COLO668 (cell line): ENCODE measurements around the gene RFX3.
A peak's percentile ranks its signal among the peaks of the same experiment; 100 is the strongest.

ENCODE experiments used
- DNase-seq: peaks from one replicate; lab custom pipeline; 2025; ENCODE audit not compliant: unreplicated experiment; lab: John Stamatoyannopoulos, UW

RFX3 gene

DNA sequence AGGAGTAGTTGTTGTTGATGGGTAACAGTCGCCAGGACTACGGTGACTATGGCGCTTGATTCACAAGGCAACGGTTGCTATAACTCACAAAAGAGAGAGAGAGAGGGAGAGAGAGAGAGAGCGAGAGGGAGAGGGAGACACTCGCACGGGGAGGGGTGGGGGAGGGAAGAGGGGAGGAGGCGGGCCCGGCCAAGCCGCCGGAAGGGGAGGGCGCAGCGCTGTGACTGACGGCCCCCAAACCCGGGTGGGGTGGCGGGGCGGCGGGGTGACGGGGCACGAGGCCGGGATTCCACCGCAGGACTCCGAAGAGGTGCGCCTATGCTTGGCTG is at the start of gene RFX3:
Gene RFX3, minus strand, starts transcription at position 166 of the 329 bp plus-strand sequence. CDS start 130,413 bp downstream, outside the sequence.
- peak; percentile 93 for DNase-seq

DNA sequence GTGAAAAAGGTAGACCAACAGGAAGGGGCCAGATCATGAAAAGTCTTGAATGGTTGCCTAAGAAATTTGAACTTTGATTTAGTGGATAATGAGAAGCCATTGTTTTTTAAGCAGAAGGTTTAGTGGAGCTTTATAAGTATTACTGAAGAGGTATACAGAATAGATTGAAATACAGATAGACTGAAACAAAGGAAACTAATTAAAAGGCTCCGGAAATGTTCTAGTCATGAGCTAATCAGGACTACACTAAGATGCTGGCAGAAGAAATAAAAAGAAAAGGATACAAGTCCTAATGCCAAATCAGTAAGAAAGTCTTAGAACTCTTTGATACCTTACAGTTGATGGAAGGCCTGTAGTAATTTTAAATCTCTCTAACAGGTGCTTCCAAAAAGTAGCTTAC is 45.7 kb upstream of the RFX3 start:
- no peak for DNase-seq

DNA sequence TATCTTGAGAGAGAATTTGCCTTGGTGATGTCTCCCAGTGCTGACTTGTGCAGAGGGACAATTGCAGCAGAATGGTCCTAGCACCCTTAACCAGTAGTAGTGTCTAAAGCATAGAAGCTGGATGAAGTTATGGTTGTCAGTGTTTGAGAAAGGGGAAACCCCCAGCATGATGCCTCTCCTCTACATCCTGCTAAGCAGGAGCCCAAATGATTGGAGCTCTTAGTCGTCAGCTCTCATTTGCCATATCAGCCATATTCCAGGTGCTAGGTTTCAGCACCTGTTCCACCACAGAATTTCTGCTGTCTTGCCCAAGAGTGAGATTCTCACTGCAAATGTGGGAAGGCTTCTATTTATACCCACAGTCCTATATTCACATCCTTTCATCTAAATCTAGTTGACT is 43.7 kb upstream of the RFX3 start:
- DNase-seq: no peak

DNA sequence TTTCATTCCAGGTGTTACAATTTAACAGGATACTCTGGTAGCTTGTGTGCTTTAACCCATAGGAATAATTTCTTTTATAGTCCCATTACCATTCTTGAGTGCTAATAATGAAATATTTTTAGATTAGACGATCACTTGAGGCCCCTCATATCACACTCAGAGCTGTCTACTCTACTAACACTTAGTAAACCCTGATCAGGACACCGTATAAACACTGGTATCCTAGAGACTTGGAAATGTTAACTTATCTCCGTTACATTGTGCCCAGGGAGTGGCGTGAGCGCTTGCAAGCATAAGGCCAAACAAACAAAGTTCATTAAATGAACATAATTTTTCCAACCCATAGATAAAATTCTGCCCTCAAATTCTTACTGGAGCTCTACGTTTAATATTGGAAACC is 42.2 kb upstream of the RFX3 start:
- no peak for DNase-seq

DNA sequence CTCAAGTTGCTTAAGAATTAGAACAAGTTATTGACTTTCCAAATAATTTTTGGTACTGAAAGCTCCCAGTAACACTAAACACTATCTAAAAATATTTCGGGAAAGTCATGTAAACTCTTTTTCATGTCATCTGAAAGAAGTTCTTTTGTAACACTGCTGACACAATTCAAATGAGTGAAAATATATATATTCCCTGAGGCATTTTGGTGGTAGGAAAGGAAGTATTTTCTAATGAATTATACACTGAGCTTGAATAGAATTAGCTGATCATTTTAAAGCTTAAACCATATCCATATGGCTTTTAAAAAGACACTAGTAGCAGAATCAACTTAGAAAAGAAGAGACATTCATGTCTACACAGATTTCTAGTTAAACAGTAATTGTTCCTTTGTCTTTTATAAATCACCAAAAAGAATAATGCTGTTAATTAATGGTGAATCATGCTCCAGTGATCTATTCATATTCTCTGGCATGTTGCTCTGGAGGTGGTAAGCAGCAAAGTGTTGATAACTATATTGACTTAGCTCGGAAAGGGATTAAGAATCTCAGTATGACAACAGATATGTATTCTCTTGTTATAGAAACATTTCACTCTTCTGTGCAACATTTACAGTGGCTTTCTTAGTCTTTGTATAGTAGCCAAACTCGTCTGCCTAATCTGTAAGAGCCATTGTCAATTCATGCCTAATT is 27.4 kb upstream of the RFX3 start:
- DNase-seq: no peak

DNA sequence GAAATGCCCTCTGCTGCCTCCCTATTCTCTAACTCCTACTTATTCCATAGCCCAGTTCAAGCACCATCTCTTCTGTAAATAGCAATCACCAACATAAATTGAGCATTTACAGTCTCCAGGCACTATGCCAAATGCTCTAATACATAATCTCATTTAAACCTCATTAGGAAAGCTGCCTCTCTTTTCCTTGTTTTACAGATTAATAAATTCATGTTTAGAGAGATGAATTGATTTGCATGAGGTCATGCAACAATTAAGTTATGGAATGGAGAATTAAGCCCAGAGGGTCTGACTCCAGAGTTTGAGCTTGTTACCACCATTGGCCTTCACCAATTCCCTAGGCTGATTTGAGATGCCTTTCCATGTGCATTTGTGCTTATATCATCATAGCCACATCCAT is 23.4 kb upstream of the RFX3 start:
- DNase-seq: no peak

DNA sequence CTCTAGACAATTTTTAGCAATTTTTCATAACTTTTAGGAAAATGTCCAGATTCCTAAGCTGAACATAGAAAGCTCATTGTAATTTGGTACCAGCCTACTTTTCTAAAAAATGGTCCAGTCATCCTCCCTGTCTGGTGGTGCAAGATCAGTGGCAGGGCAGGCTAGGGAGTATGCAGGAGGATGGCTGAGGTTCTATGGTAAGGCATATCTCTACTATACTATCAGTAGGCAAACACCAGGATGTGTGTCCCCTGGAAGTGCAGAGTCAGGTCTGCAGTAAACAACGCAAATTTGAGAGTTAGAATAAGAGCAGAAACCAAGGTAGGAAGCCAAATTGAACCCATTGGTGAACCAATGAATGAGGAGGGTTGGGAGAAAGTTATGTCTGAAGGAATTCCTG is 22.8 kb upstream of the RFX3 start:
- no peak for DNase-seq

DNA sequence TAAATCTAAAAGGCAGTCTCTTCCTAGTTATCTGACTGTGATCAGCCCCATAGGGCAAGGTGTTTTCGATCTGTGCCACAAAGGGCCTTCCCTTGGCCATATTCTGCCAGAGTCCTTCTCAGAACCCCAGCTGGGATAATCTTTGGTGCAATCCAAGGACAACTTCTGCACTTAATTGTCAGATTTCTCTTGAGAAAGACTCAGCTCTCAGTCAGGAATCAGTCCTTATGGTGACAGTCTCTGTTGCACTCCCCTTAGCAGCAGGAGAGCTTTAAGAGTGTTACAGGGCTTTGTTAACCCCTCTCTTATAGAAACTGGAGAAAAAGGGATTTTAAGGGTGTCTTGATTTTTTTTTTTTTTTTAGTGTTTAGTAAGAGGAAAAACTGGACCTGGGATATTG is 15.4 kb upstream of the RFX3 start:
- no peak for DNase-seq

DNA sequence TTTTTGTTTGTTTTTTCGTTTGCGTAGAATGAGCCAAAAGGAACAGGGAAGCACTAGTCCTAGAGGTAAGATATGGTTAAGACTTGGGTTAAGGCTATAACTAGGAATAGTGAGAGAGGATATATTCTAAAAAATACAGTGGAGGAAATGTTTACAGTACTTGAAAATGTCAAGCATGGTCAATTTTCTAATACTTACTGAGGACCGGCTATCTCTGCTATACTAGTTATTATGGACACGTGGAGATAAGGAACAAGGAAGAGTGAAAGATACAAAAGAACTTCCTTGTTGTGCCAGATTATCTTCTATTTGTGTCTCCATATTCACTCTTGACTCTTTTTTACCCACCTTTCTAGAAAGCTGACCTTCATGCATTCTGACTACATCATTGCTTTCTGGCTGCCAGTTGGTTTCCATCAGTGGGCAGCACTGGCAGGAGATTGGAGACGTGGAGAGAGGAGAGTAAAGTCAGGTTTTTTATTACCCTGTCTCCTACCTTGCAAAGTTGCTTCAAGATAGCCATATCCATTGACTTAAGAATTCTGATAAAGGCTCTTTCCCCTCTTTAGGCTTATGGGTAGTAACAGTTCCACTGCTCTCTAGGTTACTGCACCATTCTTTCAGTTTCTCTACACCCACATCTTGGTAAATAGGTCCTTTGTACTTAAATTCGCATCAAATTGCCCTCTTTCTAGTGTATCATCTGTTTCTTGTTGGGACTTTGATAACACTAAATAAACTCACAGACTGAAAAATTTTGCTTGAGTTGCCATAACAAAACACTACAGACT is 9.0 kb upstream of the RFX3 start:
- DNase-seq: no peak

DNA sequence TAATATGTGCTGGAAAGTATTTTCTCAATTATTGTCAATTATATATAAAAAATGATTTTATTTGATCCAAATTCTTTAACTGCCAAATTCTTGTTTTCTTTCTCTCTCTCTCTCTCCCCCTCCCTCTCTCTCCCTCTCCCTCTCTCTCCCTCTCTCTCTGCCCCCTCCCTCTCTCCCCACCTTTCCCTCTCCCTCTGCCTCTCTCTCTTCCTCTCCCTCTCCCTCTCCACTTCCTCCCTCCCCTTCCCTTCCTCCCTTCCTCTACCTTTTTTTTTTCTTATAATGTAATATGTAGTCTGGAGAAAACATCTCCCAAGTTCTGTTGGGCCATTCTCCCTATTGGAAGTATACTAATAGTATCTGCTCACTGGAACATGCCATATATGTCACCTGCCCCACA is 6.4 kb upstream of the RFX3 start:
- DNase-seq: no peak

DNA sequence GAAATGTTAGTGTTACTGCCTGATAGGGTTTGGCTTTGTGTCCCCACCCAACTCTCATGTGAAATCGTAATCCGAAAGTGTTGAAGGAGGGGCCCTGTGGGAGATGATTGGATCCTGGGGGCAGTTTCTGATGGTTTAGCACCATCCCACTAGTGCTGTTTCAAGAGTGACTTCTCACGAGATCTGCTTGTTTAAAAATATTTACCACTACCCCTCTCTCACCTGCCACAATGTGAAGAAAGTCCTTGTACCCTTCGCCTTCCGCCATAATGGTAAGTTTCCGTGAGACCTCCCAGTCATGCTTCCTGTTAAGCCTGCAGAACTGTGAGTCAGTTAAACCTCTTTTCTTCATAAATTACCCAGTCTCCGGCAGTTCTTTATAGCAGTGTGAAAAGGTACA is 2.6 kb upstream of the RFX3 start:
- no peak for DNase-seq

DNA sequence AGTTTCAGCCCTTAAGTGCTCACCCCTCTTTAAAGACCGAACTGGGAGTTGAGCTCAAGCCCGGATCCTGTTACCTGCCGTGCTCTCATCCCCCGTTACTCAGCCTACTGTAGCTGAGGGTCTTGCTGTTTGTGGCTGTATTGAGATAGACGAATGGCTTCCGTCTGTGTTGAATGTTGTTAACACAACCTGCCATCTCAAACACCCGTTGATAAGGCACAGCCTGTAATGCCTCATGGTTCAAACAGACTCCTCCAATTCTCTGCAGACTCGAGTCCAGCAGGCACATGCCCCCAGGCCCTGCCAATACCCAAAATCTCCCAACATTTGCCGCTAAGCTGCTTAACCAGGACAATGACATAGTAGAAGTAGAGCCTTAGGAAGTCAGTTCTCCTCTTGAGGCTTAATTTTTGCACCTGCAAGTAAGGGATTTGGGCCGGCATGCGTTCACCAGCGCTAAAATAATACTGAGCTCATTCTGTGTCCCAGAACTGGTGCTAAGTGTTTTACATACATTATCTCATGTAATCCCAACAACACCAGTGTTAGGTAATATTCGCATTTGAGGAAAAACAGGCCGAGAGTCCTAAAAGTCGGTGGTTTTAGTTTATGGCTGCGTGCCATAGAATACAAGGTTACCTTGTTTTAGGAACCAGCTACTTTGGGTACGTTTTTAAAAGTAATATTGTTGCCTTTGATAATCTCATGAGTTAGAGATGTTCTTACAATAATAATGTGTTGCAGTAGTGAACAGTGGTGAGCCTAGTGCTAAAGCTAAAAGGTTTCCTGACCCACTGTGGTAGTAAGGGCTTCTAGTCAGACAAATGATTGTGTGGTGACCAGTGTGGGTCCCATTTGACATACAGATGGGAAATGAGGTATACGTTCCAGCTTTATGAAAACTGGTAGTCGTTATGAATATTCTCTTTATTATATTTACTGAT is 1.5 kb upstream of the RFX3 start:
- DNase-seq: peak; percentile 53

DNA sequence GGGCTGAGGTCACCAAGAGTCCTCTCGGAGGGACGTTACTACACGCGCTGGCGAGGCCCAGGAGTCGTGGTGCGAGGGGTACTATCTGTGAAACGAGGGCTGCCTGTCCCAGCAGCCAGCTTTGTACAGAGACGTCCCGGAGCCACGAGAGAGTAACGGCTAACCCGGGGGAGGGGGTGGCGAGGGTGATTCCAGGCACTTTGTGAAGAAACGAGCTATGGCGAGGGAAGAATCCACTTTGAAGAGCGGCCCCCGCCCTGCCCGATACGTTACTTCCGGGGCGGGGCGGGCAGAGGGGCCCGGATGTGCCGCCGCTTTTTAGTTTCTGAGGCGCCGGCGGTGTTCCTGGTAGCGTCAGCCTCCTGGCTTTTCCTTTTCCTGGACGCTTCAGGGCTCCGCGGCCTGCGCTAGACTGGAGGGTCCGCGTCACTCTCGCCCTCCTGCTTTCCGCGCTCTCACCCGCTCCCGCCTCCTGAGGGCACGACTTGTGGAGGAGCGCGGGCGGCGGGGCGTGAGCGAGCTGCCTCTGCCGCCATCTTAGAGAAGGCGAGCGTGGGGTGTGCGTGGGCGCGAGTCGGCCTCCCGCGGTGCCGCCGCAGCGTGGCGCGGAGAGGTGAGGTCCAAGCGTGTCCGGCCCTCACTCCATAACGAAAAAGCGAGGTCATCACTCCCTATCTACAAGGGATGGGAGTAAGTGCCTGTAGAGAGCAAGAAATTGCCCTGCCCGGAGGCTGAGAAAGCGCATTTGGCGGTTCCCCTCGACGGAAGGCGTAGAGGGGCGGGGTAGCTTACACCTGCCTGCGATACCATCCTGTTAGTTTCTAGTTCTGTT is 580 bp upstream of the RFX3 start:
- DNase-seq: peak; percentile 90

DNA sequence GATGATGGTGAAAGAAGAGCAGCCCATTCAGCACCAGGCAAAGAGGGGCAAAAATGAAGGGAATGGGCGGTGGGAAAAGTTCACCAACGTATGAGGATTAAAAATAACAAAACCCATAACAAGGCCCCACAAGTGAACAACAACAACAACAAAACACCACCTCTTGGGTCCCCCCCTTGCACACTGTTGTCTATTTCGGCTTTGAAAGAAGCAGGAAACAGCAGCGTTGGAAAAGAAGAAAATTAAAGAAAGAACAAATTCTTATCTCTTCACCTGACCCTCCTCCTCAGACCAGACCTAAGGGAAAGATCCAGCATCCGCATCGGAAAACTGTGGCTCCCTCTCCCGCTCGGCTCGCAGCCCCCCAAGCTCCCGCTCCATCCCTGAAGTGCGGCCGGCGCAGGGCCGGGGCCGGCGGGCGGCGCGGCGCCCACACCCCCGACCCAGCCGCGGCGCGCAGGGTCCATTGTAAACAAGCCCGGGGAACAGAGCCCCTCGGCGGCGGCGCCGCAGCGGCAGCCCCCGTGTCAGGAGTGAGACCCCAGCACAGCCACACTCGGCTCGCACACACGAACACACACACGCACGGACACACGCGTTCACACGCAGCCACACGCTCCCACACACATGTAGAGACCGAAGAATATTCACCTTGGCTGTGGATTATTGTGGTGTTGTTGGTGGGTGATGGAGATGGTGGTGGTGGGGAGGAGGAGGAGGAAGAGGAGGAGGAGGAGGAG is 535 bp downstream of the RFX3 start:
- DNase-seq: peak; percentile 64

DNA sequence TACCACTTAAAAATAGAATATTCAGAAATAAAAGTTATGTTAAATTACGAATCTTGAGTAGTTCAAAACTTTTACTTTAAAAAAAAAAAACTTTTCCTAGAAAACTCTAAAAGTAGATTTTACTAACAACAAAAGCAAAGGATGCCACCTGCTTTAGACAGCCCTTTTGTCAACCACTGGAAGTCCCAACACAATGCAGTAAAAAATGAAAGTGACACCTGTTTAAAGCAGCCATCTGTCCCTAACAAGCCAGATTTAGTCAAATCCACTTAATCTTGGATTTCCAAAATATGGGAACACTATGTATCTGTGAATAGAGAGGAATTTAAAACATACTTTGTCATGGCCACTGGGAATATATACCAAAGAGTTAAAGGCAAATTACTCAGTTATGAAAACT is 3.8 kb downstream of the RFX3 start:
- DNase-seq: no peak

DNA sequence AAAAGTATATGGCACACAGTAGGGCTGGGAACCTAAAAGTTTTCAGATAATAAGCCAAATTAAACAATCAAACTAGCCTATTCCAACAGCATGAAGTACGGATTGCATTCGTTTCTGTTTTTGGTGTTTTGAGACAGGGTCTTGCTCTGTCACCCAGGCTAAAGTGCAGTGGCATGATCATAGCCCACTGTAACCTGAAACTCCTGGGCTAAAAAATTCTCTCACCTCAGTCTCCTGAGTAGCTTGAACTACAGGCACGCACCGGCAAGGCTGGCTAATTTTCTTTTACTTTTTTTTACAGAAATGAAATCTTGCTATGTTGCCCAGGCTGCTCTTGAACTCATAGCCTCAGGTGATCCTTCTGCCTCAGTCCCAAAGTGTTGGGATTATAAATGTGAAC is 5.2 kb downstream of the RFX3 start:
- DNase-seq: no peak

DNA sequence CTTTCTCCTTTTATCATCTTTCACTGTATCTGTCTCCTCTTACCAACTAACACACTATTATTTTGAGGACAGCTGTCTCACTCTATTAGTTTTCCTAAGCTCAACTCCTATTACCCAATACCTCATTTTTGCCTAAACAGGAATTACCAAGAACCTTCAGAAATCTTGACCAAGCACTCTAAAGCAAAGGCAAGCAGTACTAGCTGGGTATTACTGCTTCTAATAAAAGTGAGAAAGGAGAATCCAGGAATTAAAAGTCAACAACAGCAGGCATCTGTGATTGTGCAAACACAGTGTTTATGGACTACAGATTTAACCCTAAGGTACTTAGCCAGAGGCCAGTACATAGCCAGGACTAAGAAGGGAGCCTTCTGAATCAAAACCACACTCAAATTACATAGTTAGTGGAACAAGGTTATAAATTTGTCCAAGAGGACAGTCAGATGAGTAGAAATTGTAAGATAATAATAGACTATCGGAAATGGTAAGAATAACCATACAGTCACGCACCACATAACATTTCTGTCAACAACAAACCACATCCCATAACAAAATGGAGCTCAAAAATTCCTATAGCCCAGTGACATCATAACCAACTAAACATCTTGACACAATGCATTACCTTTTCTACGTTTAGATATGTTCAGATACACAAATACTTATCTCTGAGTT is 8.3 kb downstream of the RFX3 start:
- DNase-seq: no peak

DNA sequence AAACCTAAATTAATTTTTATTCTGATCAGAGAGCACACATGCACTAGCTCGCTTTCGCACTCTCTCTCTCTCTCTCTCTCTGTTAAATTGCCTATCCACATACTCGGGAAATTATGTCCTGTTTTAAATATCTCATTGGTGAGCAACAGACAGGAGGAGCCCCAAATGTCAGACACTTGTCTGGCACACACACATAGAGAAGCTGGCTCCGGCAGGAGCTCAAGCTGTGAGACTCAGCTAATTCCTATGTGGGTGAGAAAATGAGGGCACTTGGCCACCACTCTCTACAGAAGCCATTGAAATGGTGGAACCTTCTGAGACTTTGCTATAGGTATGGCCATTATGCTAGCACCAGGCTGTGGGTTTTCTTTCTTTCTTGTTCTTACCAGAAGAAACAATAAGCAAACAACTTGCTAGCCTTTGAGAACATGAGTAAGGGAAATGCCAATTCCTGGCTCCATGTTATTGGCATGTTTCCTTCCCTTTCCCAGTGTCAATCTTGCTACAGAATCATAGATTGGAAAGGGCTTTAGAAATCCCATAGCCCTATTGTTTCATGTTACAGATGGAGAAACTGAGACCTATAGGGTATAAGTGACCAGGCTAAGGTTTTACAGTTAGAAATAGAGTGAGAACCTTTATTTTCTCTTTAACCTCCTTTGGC is 9.0 kb downstream of the RFX3 start:
- no peak for DNase-seq

DNA sequence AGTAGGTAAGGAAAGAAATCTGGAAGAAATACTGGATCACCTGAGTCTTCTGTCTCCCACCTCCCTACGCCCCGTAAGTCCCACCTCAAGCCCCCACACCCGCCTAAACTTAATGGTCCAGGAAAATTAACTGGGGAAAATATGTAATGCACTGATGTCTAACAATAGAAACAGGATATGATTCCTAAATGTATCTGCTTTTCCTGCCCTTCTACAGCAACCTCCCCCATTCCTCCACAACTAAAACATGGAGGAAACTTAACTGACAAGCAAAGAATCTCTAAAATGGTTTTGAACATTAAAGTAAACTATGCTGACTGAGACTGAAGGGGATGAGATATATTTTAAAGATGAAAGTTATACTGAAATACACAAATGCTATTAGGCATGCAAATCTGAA is 10.4 kb downstream of the RFX3 start:
- DNase-seq: no peak
